GM18507 (cell line): ENCODE data around the gene SFXN4.

Source experiments
- DNase-seq: peaks from one replicate; pipeline ENCODE4 v3.0.0; 2011; ENCODE audit warnings: low read depth; ENCODE audit not compliant: insufficient read length; ENCODE audit errors: extremely low spot score
- FAIRE-seq: peaks from 2 replicates; lab custom pipeline; 2011; peaks lifted over from hg19 to GRCh38; lab: Jason Lieb, UNC

SFXN4 gene, protein sequence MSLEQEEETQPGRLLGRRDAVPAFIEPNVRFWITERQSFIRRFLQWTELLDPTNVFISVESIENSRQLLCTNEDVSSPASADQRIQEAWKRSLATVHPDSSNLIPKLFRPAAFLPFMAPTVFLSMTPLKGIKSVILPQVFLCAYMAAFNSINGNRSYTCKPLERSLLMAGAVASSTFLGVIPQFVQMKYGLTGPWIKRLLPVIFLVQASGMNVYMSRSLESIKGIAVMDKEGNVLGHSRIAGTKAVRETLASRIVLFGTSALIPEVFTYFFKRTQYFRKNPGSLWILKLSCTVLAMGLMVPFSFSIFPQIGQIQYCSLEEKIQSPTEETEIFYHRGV

DNA sequence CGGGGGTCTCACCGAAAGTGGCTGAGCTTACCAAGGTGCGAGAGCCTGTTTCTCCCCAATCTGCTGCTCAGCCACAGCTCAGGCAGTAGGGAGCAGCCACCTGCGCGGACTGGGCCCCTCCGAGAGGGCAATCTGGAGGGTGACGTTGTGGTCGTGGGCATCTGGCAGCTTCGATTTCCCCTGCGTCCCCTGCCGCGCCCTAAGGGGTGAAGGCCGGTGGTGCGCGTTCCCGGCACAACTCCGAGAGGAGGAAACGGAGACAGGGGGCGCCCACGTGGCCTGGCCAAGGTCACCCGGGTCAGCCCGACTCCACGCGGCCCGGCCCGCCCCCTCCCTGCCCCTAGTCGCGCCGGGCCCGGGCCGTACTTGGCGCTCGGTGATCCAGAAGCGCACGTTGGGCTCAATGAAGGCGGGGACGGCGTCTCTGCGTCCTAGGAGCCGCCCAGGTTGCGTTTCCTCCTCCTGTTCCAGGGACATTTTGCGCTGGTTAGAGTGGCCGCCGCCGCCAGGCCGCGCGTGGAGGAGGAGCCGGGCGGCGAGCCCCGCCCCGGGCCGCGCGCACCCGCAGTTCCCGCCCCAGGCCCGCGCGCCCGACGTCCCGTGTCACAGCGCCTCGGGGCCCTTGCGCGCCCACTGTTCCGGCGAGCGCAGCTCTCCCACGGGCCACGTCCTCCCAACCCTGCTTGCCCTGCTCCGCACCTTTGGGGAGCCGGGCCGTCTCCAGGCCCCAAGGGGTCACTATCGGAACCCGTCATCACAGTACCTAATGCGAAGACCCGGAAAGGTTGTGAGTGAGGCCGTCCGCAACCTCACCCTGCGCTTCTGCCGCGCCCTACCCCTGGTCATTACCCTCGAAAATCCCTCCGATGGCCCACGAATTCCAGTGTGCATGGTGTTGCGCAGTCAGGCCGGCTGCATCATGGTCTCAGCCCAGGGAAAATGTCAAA, at the start of gene SFXN4:
Gene SFXN4 (minus strand): TSS at position 544 of the 947 bp plus-strand sequence. CDS start 67 bp downstream, at position 477.
- DNase-seq (peak; percentile 78), FAIRE-seq (peak; percentile 79)

DNA sequence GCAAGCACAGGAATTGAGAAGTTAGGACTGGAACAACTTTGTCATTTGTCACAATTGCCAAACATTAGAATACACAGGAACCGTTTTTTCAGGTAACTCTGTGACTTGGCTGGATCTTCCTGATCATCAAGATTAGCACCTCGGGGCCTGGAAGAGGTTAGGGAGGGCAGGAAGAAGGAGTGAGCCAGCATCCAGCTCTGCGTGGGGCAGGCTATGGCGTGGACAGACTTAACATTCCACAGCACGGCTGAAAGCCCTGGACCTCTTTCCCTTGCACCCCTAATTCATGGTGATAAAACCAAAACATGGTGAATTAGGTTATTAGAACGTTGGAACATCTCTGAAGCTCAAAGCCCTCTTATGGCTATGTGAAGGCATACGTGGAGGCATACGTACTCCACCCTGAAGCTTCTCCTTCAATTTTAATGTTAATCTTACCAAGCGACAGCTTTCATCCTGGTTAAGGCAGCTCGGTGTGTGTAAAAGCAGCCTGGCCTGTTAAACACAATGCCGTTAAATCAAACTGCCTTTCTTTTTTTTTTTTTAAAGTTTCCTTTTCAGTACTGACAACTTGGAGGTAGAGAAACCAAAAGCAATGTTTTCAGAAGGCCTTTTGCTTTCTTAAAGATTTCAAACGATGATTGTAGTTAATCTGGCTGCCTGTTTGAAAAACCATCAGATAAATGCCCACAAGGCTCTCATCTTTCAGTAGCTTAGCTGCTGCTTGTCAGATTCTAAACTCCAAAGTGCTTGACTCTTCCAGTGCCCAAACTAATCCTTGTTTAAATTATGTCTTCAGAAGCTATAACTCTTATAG, 46.3 kb upstream of the SFXN4 start:
- DNase-seq (no peak), FAIRE-seq (peak; percentile 73)

DNA sequence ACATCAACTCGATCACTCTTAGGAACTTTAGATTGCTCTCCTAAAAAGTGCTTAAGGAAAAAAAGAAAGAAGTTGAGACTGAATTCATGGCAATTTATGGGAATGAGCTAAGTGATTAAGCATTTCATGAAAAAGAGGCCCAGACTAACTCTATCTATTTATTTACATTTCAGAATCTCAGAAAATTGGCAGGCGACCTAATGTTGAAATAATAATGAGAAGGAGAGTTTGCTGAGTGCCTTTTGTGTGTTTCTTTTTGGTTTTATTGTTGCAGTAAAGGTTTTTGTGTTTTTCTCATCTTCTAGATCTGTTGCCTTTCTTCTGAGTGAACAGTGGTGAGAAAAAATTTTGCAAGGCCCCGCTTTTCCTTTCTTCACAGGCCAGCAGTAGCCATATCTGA, 45.7 kb upstream of the SFXN4 start:
- DNase-seq (no peak), FAIRE-seq (no peak)

GRCh38 chr10:119210633-119211032, 45.1 kb upstream of the SFXN4 start:
- no peak for DNase-seq
- no peak for FAIRE-seq

DNA sequence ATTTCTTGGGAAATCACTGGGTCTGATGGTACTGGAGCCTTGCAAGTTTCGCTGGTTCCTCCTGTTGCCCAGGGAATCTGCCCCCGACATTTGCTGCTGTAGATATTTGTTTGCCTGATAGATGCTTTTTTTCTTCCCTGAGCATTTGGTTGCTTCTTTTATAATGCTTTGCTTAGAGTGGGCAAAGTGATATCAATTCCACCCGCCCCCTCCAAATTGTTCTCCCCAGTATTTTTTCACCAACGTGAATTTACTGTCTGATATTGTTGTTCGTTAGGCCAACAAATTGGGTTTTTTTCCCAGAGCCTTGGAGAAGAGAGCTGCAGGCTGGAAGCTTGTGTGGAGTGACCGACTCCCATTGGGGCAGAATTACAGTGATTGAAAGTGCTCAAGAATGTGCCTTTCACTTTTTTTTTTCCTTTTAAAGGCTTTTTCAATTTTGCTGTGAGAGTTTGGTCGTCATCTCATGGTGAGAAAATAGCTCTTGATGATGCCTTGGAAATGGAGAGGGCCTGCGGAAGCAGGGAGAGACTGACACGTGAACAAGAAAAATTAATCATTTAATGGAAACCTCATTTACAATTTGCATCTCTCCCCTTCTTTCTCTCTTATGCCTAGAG, 44.3 kb upstream of the SFXN4 start:
- FAIRE-seq = no peak

DNA sequence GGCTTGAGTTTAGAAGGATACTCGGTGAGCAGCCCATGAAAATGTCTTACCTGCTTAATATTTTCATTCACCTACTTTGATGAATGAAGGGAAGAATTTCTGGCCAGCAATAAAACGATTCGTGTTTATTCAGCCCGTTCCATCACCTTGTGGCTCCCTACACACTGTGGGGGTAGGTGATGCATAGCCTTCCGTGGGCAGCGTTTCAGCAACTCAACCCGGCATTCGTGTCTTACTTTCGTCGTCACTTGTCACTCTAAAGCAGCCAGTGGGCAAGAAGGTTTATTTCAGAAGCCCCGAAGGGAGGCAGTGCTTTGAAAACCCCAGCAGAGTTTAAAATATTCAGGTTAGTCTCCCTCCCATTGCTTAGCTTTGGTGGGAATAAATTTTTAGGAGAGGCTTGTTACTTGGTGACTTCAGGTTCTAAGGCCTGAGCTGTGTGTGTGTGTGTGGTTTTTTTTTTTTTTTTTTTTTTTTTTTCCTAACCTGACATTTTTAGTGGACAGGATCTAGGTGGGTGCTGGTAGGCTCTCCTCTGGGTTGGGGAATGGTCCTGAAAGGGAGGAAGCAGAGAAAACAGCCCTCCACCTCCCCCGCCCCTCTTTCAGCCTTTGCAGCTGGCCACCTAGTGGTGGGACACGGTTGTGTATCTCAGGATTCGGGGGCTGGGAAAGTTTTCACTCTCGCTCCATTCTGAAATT, 43.7 kb upstream of the SFXN4 start:
- peak; percentile 76 for FAIRE-seq

More for the DNA sequence above, 44.3 kb upstream of the SFXN4 start:
- no peak for DNase-seq

DNA sequence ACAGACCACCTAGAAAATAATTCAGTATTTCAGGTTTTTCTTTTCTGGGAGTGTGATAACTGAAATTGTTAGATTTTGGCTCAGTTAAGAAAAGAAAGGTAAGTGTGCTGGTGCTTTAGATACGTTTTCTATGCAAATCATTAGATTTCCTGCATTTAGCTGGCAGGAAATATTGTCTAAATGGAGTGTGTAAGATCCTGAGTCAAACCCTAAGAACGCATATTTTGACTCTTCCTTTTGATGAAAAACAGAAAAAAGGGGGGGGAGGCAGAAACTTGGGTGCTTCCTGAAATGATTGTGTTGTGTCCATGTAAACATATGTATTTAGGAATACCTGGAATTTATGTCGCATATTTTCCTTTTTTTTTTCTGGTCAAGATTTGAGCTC, 43.0 kb upstream of the SFXN4 start:
- DNase-seq = no peak
- peak; percentile 53 for FAIRE-seq

More for the DNA sequence above, 43.7 kb upstream of the SFXN4 start:
- DNase-seq = no peak

- DNase-seq (no peak), FAIRE-seq (no peak)
These were observed 42.4 kb upstream of the SFXN4 start for GRCh38 chr10:119207713-119208552.

- FAIRE-seq = peak; percentile 94
- DNase-seq = peak; percentile 95
These were observed 41.8 kb upstream of the SFXN4 start, which contains the start of gene GRK5 for GRCh38 chr10:119207366-119207666. GRK5 (plus strand) TSS chr10:119207571; CDS start chr10:119207918, 347 bp downstream.

- FAIRE-seq = no peak
- DNase-seq = no peak
These were observed 41.3 kb upstream of the SFXN4 start for GRCh38 chr10:119206603-119207365.

GRCh38 chr10:119205894-119206602, 40.5 kb upstream of the SFXN4 start:
- no peak for DNase-seq

GRCh38 chr10:119203006-119203405, 37.5 kb upstream of the SFXN4 start:
- DNase-seq = no peak
- no peak for FAIRE-seq

More at GRCh38 chr10:119205894-119206602, 40.5 kb upstream of the SFXN4 start:
- peak; percentile 81 for FAIRE-seq

GRCh38 chr10:119201233-119201632, 35.7 kb upstream of the SFXN4 start:
- DNase-seq = no peak
- no peak for FAIRE-seq

- FAIRE-seq (peak; percentile 55), DNase-seq (no peak)
These were observed 33.9 kb upstream of the SFXN4 start for GRCh38 chr10:119199231-119199992.

DNA sequence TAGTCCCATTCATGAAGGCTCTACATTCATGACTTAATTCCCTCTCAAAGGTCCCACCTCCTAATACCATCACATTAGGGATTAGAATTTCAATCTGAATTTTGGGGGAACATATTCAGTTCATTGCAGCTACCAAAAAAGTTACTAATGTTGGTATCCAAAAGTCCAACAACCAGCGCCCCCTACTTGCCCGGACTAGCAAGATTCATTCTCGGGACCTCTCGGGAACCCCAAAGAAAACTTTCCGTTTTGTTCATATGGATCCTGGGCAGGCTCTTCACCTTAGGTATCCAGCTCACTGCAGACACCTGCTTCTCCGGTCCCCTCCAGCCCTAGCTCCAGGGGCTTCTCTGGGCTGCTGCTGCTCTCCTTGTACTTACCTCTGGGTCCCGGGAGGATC, 32.9 kb upstream of the SFXN4 start:
- DNase-seq (no peak), FAIRE-seq (peak; percentile 24)

DNA sequence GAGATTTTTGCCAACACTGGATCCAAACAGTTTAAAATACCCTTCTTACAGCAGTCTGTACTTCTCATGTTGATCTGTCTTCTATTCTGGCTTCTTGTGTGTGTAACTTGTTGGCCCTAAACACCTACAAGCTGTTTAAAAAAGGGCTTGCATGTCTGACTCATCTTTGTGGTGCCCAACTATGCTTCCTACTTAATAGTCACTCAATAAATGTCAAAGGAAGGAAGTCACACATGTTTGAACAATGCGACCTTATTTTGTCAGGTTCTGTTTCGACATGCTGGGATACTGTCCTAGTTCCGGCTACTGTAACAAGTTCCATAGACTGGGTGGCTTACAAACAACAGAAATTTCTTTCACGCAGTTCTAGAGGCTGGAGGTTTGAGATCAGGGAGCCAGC, 32.4 kb upstream of the SFXN4 start:
- FAIRE-seq (no peak), DNase-seq (no peak)
